Caco-2 (cell line): ENCODE results near the gene SOX3. TPM values are rescaled to one million over a fixed set of nuclear protein-coding genes. Genes with fewer than 3 reads are reported as not detected.

Experiments
- BruUV-seq: library from RNA; stranded (reverse); fragments of 400-500 nt; replicated peaks from 2 replicates; lab custom pipeline; 2021; lab: Mats Ljungman, UMichigan
- CTCF ChIA-PET: fragments of 300-600 bp; sonication (Branson Sonifier 250); formaldehyde crosslinking; loops from one replicate; lab custom pipeline; 2022; ENCODE audit warnings: antibody characterized with exemption; lab: Charles Lee
- POLR2A ChIA-PET: fragments of 300-600 bp; sonication (Branson Sonifier 250); formaldehyde crosslinking; loops from one replicate; lab custom pipeline; 2022; ENCODE audit warnings: antibody characterized with exemption; lab: Charles Lee
- DNase-seq, 2 experiments: peaks; one replicate each; pipeline versions ENCODE4 v3.0.0 to v3.0.0-alpha.2; 2020 to 2022
- H3K27me3 ChIP-seq: replicated peaks from 2 replicates; pipeline ENCODE4 v1.6.0; 2011; ENCODE audit warnings: low read length; ENCODE audit not compliant: control insufficient read depth, insufficient read depth
- H3K36me3 ChIP-seq: 2 replicates; pipeline ENCODE4 v1.5.1; 2011; ENCODE audit warnings: low read length; ENCODE audit not compliant: control insufficient read depth, insufficient read depth
- H3K4me1 ChIP-seq: fragments of 250-450 bp; sonication (Bioruptor Pico); 2 replicates; pipeline ENCODE4 v1.5.1; 2020; ENCODE audit warnings: mild to moderate bottlenecking
- H3K4me3 ChIP-seq: 2 replicates; pipeline ENCODE4 v1.5.1; 2011; ENCODE audit warnings: low read depth, mild to moderate bottlenecking, control low read depth, low read length
- H3K9me3 ChIP-seq: fragments of 250-450 bp; sonication (Bioruptor Pico); 2 replicates; pipeline ENCODE4 v1.5.1; 2020; ENCODE audit warnings: mild to moderate bottlenecking, moderate library complexity
- H3K27ac Mint-ChIP-seq: one replicate; pipeline ENCODE4 v1.8.0; 2022; ENCODE audit warnings: mixed read lengths; ENCODE audit not compliant: unreplicated experiment
- H3K27me3 Mint-ChIP-seq: one replicate; pipeline ENCODE4 v1.8.0; 2022; ENCODE audit warnings: mixed read lengths; ENCODE audit not compliant: insufficient read depth, unreplicated experiment
- H3K36me3 Mint-ChIP-seq: one replicate; pipeline ENCODE4 v1.8.0; 2022; ENCODE audit warnings: mild to moderate bottlenecking, mixed read lengths; ENCODE audit not compliant: insufficient read depth, unreplicated experiment
- H3K4me1 Mint-ChIP-seq: one replicate; pipeline ENCODE4 v1.8.0; 2022; ENCODE audit warnings: low read depth, mixed read lengths; ENCODE audit not compliant: unreplicated experiment
- H3K4me3 Mint-ChIP-seq: one replicate; pipeline ENCODE4 v1.8.0; 2022; ENCODE audit warnings: mild to moderate bottlenecking, moderate library complexity, mixed read lengths; ENCODE audit not compliant: unreplicated experiment
- H3K9me3 Mint-ChIP-seq: one replicate; pipeline ENCODE4 v1.8.0; 2022; ENCODE audit warnings: mixed read lengths; ENCODE audit not compliant: unreplicated experiment
- intact Hi-C: fragments of 100-400 bp; cut with micrococcal nuclease; formaldehyde crosslinking; loops from one replicate; pipeline ENCODE4 v1.10.0; 2022; ENCODE audit not compliant: unreplicated experiment
- total RNA-seq: library from RNA; stranded (reverse); gene quantifications from 2 replicates; pipeline ENCODE4 v1.2.3, GENCODE V29; 2022
- TF ChIP-seq, protein P1 (sequence below), 2 experiments: fragments of 200-600 bp in 1 of 2; IDR thresholded peaks; 1 replicate in 1 of 2; 2 replicates in 1 of 2; pipeline versions ENCODE4 v1.5.1 to v1.8.0; 2011 to 2022; ENCODE audit warnings: antibody characterized with exemption in 1 of 2, control low read depth in 1 of 2, inconsistent platforms in 1 of 2, low read depth in 1 of 2, low read length in 1 of 2, mild to moderate bottlenecking in 1 of 2, moderate library complexity in 1 of 2; ENCODE audit not compliant: insufficient read depth in 1 of 2, severe bottlenecking in 1 of 2, unreplicated experiment in 1 of 2

Gene SOX3
- total RNA-seq, 1 experiment from 2014 or later: not detected

DNA sequence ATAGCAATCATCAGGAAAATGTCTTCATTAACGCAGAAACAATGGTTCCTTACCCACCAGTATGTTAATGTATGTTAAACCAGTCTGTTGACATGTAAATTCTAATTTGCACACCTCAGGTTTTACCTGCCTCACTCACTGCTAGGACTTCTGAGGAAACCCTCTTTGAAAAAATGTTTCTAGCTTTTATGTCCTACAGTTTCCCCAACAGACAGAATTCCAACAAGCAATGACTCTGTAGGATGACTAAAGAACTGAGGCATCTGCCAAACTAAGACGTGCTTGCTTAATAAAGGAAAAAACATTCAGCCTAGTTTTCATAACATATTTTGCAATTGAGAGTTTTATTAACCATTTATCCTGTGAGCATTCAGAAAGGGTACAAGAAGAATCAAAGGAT is 20.6 kb upstream of the SOX3 start:
- TF ChIP-seq, protein P1, sequence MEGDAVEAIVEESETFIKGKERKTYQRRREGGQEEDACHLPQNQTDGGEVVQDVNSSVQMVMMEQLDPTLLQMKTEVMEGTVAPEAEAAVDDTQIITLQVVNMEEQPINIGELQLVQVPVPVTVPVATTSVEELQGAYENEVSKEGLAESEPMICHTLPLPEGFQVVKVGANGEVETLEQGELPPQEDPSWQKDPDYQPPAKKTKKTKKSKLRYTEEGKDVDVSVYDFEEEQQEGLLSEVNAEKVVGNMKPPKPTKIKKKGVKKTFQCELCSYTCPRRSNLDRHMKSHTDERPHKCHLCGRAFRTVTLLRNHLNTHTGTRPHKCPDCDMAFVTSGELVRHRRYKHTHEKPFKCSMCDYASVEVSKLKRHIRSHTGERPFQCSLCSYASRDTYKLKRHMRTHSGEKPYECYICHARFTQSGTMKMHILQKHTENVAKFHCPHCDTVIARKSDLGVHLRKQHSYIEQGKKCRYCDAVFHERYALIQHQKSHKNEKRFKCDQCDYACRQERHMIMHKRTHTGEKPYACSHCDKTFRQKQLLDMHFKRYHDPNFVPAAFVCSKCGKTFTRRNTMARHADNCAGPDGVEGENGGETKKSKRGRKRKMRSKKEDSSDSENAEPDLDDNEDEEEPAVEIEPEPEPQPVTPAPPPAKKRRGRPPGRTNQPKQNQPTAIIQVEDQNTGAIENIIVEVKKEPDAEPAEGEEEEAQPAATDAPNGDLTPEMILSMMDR (IDR thresholded peaks at IDR 0.05; ENCODE audit: insufficient read depth in 1 of 2, low read depth in 1 of 2, low read length in 1 of 2, severe bottlenecking in 1 of 2, unreplicated experiment in 1 of 2): no peak
- Histone ChIP-seq H3K4me3 (no peak overlapping the region), H3K9me3 (no peaks in the 10 kb centered on the region), H3K27me3 (no peaks in the 10 kb centered on the region), H3K36me3 (no peaks in the 10 kb centered on the region), H3K4me1 (no peaks in the 10 kb centered on the region)
- no peak overlapping the region for H3K27ac Mint-ChIP-seq
- POLR2A ChIA-PET: no interaction called here
- H3K27me3 Mint-ChIP-seq: no peaks in the 10 kb centered on the region
- no peak for DNase-seq
- BruUV-seq: no TSS peak
- H3K9me3 Mint-ChIP-seq: no peaks in the 10 kb centered on the region
- CTCF ChIA-PET: no interaction called here
- H3K4me1 Mint-ChIP-seq: no peaks in the 10 kb centered on the region
- no peaks in the 10 kb centered on the region for H3K36me3 Mint-ChIP-seq
- intact Hi-C loops: no loop called here
- H3K4me3 Mint-ChIP-seq: no peak overlapping the region

DNA sequence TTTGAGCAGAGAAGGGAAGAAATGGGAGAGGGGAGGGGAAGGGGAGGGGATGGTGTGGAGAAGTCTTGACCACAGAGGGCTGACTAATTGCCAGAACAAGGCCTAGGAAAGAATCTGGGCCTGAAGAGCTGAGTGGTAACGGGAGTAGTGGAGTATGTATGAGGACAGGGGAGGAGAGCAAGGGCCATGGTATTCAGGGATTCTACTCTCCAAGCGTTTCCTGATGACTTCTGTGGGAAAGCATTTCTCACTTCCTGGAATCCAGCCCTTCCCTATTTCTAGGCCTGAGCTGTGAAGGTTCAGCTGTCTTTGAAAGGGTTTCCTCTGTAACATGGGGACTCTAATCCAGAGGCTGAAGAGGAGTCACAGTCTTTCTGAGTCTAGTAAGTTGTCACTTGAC is 19.7 kb upstream of the SOX3 start:
- TF ChIP-seq, protein P1 (IDR thresholded peaks at IDR 0.05; ENCODE audit: insufficient read depth in 1 of 2, low read depth in 1 of 2, low read length in 1 of 2, severe bottlenecking in 1 of 2, unreplicated experiment in 1 of 2): no peak
- Histone ChIP-seq H3K9me3 (no peaks in the 10 kb centered on the region), H3K4me1 (no peaks in the 10 kb centered on the region), H3K27me3 (no peaks in the 10 kb centered on the region), H3K4me3 (no peak overlapping the region), H3K36me3 (no peaks in the 10 kb centered on the region)
- Mint-ChIP-seq H3K4me1 (no peaks in the 10 kb centered on the region), H3K27ac (no peak overlapping the region), H3K36me3 (no peaks in the 10 kb centered on the region), H3K9me3 (no peaks in the 10 kb centered on the region), H3K4me3 (no peak overlapping the region), H3K27me3 (no peaks in the 10 kb centered on the region)
- intact Hi-C loops: no loop called here
- no TSS peak for BruUV-seq
- CTCF ChIA-PET: no interaction called here
- no peak for DNase-seq
- POLR2A ChIA-PET: no interaction called here

DNA sequence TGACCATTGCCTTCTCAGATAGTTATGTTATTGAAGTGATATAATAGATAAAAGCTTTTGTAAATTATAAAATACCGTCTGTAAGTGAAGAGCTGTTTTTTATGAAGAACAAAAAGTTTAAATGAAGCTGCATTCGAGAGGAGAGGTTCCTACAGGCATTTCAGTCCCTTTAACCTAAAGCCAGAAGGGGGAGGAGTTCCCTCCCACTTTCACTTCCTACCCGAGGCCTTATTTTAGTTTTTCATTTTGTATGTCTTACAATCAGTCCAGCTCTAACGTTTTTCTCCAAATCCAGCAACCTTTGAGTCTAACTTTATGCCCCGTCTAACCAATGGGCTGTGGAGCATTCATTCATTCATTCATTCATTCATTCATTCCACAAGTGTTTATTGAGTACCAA is 16.5 kb upstream of the SOX3 start:
- intact Hi-C loops: no loop called here
- H3K4me1 Mint-ChIP-seq: no peaks in the 10 kb centered on the region

More for the DNA sequence above, 16.5 kb upstream of the SOX3 start:
- CTCF ChIA-PET: no interaction called here
- Histone ChIP-seq H3K4me3 (no peak overlapping the region), H3K36me3 (no peaks in the 10 kb centered on the region), H3K9me3 (no peaks in the 10 kb centered on the region), H3K27me3 (no peaks in the 10 kb centered on the region), H3K4me1 (no peaks in the 10 kb centered on the region)
- Mint-ChIP-seq H3K27ac (no peak overlapping the region), H3K27me3 (no peaks in the 10 kb centered on the region), H3K9me3 (no peaks in the 10 kb centered on the region), H3K4me3 (no peak overlapping the region), H3K36me3 (no peaks in the 10 kb centered on the region)
- no TSS peak for BruUV-seq
- TF ChIP-seq, protein P1 (IDR thresholded peaks at IDR 0.05; ENCODE audit: insufficient read depth in 1 of 2, low read depth in 1 of 2, low read length in 1 of 2, severe bottlenecking in 1 of 2, unreplicated experiment in 1 of 2): no peak
- DNase-seq: no peak
- POLR2A ChIA-PET: no interaction called here
